NT2/D1 (cell line): ENCODE results near the gene RANGAP1.

Experiments used
- YY1 ChIP-seq: IDR thresholded peaks from 2 replicates; pipeline ENCODE4 v1.6.1; 2011; ENCODE audit not compliant: insufficient read length, insufficient read depth
- ZNF274 ChIP-seq: IDR thresholded peaks from 2 replicates; pipeline ENCODE4 v1.6.1; 2011; ENCODE audit warnings: mild to moderate bottlenecking, low read depth, low read length

GRCh38 chr22:41334215-41334614 lies 48.2 kb upstream of the RANGAP1 start:
- TF ChIP-seq ZNF274, result no peak
- TF ChIP-seq YY1, result no peak
